Duodenal mucosa (tissue), 2 donors: Measurements from ENCODE around the gene HK2.

ENCODE experiments used
- H3K27ac ChIP-seq: one replicate; pipeline ENCODE4 v1.7.0; 2013; ENCODE audit warnings: low read depth, low read length
- H3K27me3 ChIP-seq, 2 donors: one replicate each; pipeline ENCODE4 v1.7.0; 2013; ENCODE audit warnings: low read length in 2 of 2, control low read depth in 1 of 2; ENCODE audit not compliant: insufficient read depth in 2 of 2, control insufficient read depth in 1 of 2
- H3K36me3 ChIP-seq, 2 donors: one replicate each; pipeline ENCODE4 v1.7.0; 2013; ENCODE audit warnings: low read length in 2 of 2, control low read depth in 1 of 2; ENCODE audit not compliant: insufficient read depth in 2 of 2, control insufficient read depth in 1 of 2
- H3K4me1 ChIP-seq, 2 donors: one replicate each; pipeline ENCODE4 v1.7.0; 2013; ENCODE audit warnings: low read length in 2 of 2, control low read depth in 1 of 2; ENCODE audit not compliant: insufficient read depth in 2 of 2, control insufficient read depth in 1 of 2
- H3K4me3 ChIP-seq, 2 donors: one replicate each; pipeline ENCODE4 v1.7.0; 2013; ENCODE audit warnings: low read length in 2 of 2, low read depth in 1 of 2
- H3K9ac ChIP-seq, 2 donors: one replicate each; pipeline ENCODE4 v1.7.0; 2013; ENCODE audit warnings: low read length in 2 of 2, low read depth in 1 of 2
- H3K9me3 ChIP-seq, 2 donors: one replicate each; pipeline ENCODE4 v1.7.0; 2013; ENCODE audit warnings: low read length in 2 of 2, control low read depth in 1 of 2; ENCODE audit not compliant: control insufficient read depth in 1 of 2

Gene HK2

GRCh38 chr2:74873678-74874640, 40.0 kb downstream of the HK2 start:
- no peak overlapping the region for H3K4me3 ChIP-seq
- no peaks in the 10 kb centered on the region for H3K9me3 ChIP-seq
- H3K27ac ChIP-seq, result no peak overlapping the region
- no peaks in the 10 kb centered on the region for H3K36me3 ChIP-seq
- no peaks in the 10 kb centered on the region for H3K27me3 ChIP-seq
- no peak overlapping the region for H3K9ac ChIP-seq
- H3K4me1 ChIP-seq, result peaks cover 6 to 25% of the 10 kb centered on the region in 2 donors

- no peak overlapping the region for H3K4me3 ChIP-seq
- no peak overlapping the region for H3K9ac ChIP-seq
- no peak overlapping the region for H3K27ac ChIP-seq
- H3K36me3 ChIP-seq, result peaks cover 0 to 3% of the 10 kb centered on the region in 2 donors
- H3K9me3 ChIP-seq, result no peaks in the 10 kb centered on the region
- H3K27me3 ChIP-seq, result no peaks in the 10 kb centered on the region
- peaks cover 0 to 17% of the 10 kb centered on the region in 2 donors for H3K4me1 ChIP-seq
These were observed 42.4 kb downstream of the HK2 start for GRCh38 chr2:74876081-74876886.

- Histone ChIP-seq H3K4me3 (no peak overlapping the region), H3K27ac (no peak overlapping the region), H3K9ac (no peak overlapping the region), H3K4me1 (peaks cover 0 to 17% of the 10 kb centered on the region in 2 donors), H3K27me3 (no peaks in the 10 kb centered on the region), H3K9me3 (no peaks in the 10 kb centered on the region), H3K36me3 (peaks cover 0 to 7% of the 10 kb centered on the region in 2 donors)
These were observed 43.4 kb downstream of the HK2 start for GRCh38 chr2:74877376-74877775.

- Histone ChIP-seq H3K36me3 (peaks cover 0 to 10% of the 10 kb centered on the region in 2 donors), H3K4me1 (peaks cover 0 to 11% of the 10 kb centered on the region in 2 donors), H3K27me3 (no peaks in the 10 kb centered on the region), H3K9me3 (no peaks in the 10 kb centered on the region), H3K27ac (no peak overlapping the region), H3K4me3 (no peak overlapping the region), H3K9ac (no peak overlapping the region)
These were observed 44.0 kb downstream of the HK2 start for GRCh38 chr2:74877781-74878433.

GRCh38 chr2:74878551-74878950, 44.6 kb downstream of the HK2 start:
- Histone ChIP-seq H3K27me3 (no peaks in the 10 kb centered on the region), H3K9ac (no peak overlapping the region), H3K36me3 (peaks cover 0 to 12% of the 10 kb centered on the region in 2 donors), H3K9me3 (no peaks in the 10 kb centered on the region), H3K27ac (no peak overlapping the region), H3K4me1 (peaks cover 0 to 8% of the 10 kb centered on the region in 2 donors), H3K4me3 (no peak overlapping the region)

- Histone ChIP-seq H3K4me1 (no peaks in the 10 kb centered on the region), H3K4me3 (no peak overlapping the region), H3K27ac (no peak overlapping the region), H3K27me3 (no peaks in the 10 kb centered on the region), H3K9me3 (no peaks in the 10 kb centered on the region), H3K9ac (no peak overlapping the region), H3K36me3 (peaks cover 0 to 12% of the 10 kb centered on the region in 2 donors)
These were observed 46.3 kb downstream of the HK2 start for GRCh38 chr2:74880054-74880728.

GRCh38 chr2:74881176-74881575, 47.2 kb downstream of the HK2 start:
- Histone ChIP-seq H3K9ac (no peak overlapping the region), H3K27ac (no peak overlapping the region), H3K4me3 (no peak overlapping the region), H3K4me1 (no peaks in the 10 kb centered on the region), H3K36me3 (peaks cover 0 to 17% of the 10 kb centered on the region in 2 donors), H3K9me3 (no peaks in the 10 kb centered on the region), H3K27me3 (no peaks in the 10 kb centered on the region)

- Histone ChIP-seq H3K4me1 (no peaks in the 10 kb centered on the region), H3K27me3 (no peaks in the 10 kb centered on the region), H3K9me3 (no peaks in the 10 kb centered on the region), H3K4me3 (no peak overlapping the region), H3K36me3 (peaks cover 0 to 21% of the 10 kb centered on the region in 2 donors), H3K27ac (no peak overlapping the region), H3K9ac (no peak overlapping the region)
These were observed 47.8 kb downstream of the HK2 start for GRCh38 chr2:74881626-74882298.

- H3K36me3 ChIP-seq, result peaks cover 0 to 21% of the 10 kb centered on the region in 2 donors
These were observed 48.4 kb downstream of the HK2 start for GRCh38 chr2:74882299-74882687.

More at GRCh38 chr2:74882299-74882687, 48.4 kb downstream of the HK2 start:
- Histone ChIP-seq H3K4me3 (no peak overlapping the region), H3K27ac (no peak overlapping the region), H3K9ac (no peak overlapping the region), H3K9me3 (no peaks in the 10 kb centered on the region), H3K4me1 (no peaks in the 10 kb centered on the region), H3K27me3 (no peaks in the 10 kb centered on the region)
